MM.1S (cell line): Measurements from ENCODE around the gene ACTL6B.

Experiments used
- DNase-seq: peaks from one replicate; pipeline ENCODE4 v3.0.0-alpha.2; 2015
- H2AFZ ChIP-seq: fragments of 300-600 bp; sonication (generic); 2 replicates; pipeline ENCODE4 v1.6.0; 2016; ENCODE audit warnings: antibody characterized with exemption, low read length
- H3F3A ChIP-seq: fragments of 300-600 bp; sonication (generic); 2 replicates; pipeline ENCODE4 v1.6.1; 2016; ENCODE audit warnings: mild to moderate bottlenecking, antibody characterized with exemption, low read length, moderate library complexity, mixed read lengths; ENCODE audit not compliant: insufficient read depth
- H3K27ac ChIP-seq: fragments of 300-600 bp; sonication (generic); 2 replicates; pipeline ENCODE4 v1.5.1; 2016; ENCODE audit warnings: mild to moderate bottlenecking, low read length
- H3K27me3 ChIP-seq: fragments of 300-600 bp; sonication (generic); replicated peaks from 2 replicates; pipeline ENCODE4 v1.6.0; 2016; ENCODE audit warnings: low read length; ENCODE audit not compliant: insufficient read depth
- H3K36me3 ChIP-seq: fragments of 300-600 bp; sonication (generic); replicated peaks from 2 replicates; pipeline ENCODE4 v1.6.1; 2016; ENCODE audit warnings: mild to moderate bottlenecking, low read length, mixed read lengths; ENCODE audit not compliant: insufficient read depth
- H3K4me1 ChIP-seq: fragments of 300-600 bp; sonication (generic); 2 replicates; pipeline ENCODE4 v1.6.1; 2016; ENCODE audit warnings: low read length, mixed read lengths
- H3K4me2 ChIP-seq: fragments of 300-600 bp; sonication (generic); 2 replicates; pipeline ENCODE4 v1.6.0; 2016; ENCODE audit warnings: low read depth, low read length
- H3K4me3 ChIP-seq: fragments of 300-600 bp; sonication (generic); 2 replicates; pipeline ENCODE4 v1.5.1; 2016; ENCODE audit warnings: low read length, mixed read lengths
- H3K79me2 ChIP-seq: fragments of 300-600 bp; sonication (generic); 2 replicates; pipeline ENCODE4 v1.6.1; 2016; ENCODE audit warnings: mixed run types, low read length, mixed read lengths
- H3K9ac ChIP-seq: fragments of 300-600 bp; sonication (generic); 2 replicates; pipeline ENCODE4 v1.6.1; 2016; ENCODE audit warnings: low read length, mixed read lengths
- H3K9me2 ChIP-seq: fragments of 300-600 bp; sonication (generic); replicated peaks from 2 replicates; pipeline ENCODE4 v1.6.1; 2016; ENCODE audit warnings: mild to moderate bottlenecking, low read length, mixed read lengths; ENCODE audit not compliant: insufficient read depth
- H3K9me3 ChIP-seq: fragments of 300-600 bp; sonication (generic); replicated peaks from 2 replicates; pipeline ENCODE4 v1.6.1; 2016; ENCODE audit warnings: mild to moderate bottlenecking, low read length, mixed read lengths; ENCODE audit not compliant: insufficient read depth
- H4K20me1 ChIP-seq: fragments of 300-600 bp; sonication (generic); 2 replicates; pipeline ENCODE4 v1.6.1; 2016; ENCODE audit warnings: mild to moderate bottlenecking, low read length, moderate library complexity, mixed read lengths; ENCODE audit not compliant: insufficient read depth
- EZH2 ChIP-seq: fragments of 300-600 bp; sonication (generic); optimal IDR thresholded peaks from 2 replicates; pipeline ENCODE3; 2017; ENCODE audit warnings: low read depth, mild to moderate bottlenecking, antibody characterized with exemption, low read length, mixed read lengths
- EZH2phosphoT487 ChIP-seq: fragments of 300-600 bp; sonication (generic); IDR thresholded peaks from 2 replicates; pipeline ENCODE4 v1.6.1; 2018; ENCODE audit warnings: antibody characterized with exemption, low read length
- TF ChIP-seq, protein P1 (sequence below): fragments of 300-600 bp; sonication (generic); IDR thresholded peaks from 2 replicates; pipeline ENCODE4 v1.5.1; 2016; ENCODE audit warnings: antibody characterized with exemption, low read length, mixed read lengths

Gene ACTL6B

GRCh38 chr7:100626055-100626454 is 30.2 kb downstream of the ACTL6B start:
- Histone ChIP-seq H2AFZ (peak overlapping the region; percentile 72), H3K4me3 (peak overlapping the region; percentile 47), H3K79me2 (no peaks in the 10 kb centered on the region), H3K9me2 (no peaks in the 10 kb centered on the region), H3K36me3 (no peaks in the 10 kb centered on the region), H3F3A (no peaks in the 10 kb centered on the region), H4K20me1 (no peaks in the 10 kb centered on the region), H3K27me3 (peaks cover 80% of the 10 kb centered on the region), H3K9me3 (no peaks in the 10 kb centered on the region), H3K4me1 (no peaks in the 10 kb centered on the region), H3K27ac (no peak overlapping the region), H3K4me2 (peak overlapping the region; percentile 86; the same call in 1 of the 2 replicates), H3K9ac (no peak overlapping the region)
- TF ChIP-seq, protein P1, sequence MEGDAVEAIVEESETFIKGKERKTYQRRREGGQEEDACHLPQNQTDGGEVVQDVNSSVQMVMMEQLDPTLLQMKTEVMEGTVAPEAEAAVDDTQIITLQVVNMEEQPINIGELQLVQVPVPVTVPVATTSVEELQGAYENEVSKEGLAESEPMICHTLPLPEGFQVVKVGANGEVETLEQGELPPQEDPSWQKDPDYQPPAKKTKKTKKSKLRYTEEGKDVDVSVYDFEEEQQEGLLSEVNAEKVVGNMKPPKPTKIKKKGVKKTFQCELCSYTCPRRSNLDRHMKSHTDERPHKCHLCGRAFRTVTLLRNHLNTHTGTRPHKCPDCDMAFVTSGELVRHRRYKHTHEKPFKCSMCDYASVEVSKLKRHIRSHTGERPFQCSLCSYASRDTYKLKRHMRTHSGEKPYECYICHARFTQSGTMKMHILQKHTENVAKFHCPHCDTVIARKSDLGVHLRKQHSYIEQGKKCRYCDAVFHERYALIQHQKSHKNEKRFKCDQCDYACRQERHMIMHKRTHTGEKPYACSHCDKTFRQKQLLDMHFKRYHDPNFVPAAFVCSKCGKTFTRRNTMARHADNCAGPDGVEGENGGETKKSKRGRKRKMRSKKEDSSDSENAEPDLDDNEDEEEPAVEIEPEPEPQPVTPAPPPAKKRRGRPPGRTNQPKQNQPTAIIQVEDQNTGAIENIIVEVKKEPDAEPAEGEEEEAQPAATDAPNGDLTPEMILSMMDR: no peak
- TF ChIP-seq EZH2phosphoT487: no peak
- DNase-seq: no peak

- H3K9ac ChIP-seq: no peak overlapping the region
- H3K27ac ChIP-seq: no peak overlapping the region
- H3K4me3 ChIP-seq: no peak overlapping the region
- H3K27me3 ChIP-seq: peaks cover 83% of the 10 kb centered on the region
- no peak overlapping the region for H3K4me2 ChIP-seq
- TF ChIP-seq EZH2 (no peak), EZH2phosphoT487 (no peak)
- DNase-seq: no peak
- H2AFZ ChIP-seq: no peak overlapping the region
- no peaks in the 10 kb centered on the region for H3F3A ChIP-seq
- no peaks in the 10 kb centered on the region for H3K79me2 ChIP-seq
- no peaks in the 10 kb centered on the region for H3K36me3 ChIP-seq
- H4K20me1 ChIP-seq: no peaks in the 10 kb centered on the region
- H3K9me3 ChIP-seq: no peaks in the 10 kb centered on the region
- no peaks in the 10 kb centered on the region for H3K4me1 ChIP-seq
- no peaks in the 10 kb centered on the region for H3K9me2 ChIP-seq
Observed at GRCh38 chr7:100623951-100624824, 32.1 kb downstream of the ACTL6B start.

DNA sequence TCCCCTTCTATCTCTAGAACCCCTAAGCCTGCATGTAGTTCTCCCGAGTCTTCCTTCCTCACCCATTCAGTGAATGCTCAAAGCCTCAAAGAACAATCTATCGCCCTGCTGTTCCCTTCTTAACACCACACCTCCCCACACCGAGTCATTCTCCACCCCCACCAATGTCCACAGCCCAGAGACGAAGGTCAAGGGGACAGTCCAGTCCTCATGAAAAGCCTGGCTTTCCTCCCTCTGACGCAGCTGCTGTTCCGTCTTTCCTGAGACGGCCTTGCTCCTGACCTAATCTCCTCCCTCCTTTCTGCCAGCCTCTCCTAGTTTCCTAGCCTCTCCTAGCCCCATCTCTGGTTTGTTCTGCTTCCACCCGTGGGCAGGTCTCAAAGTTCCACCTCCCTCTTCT is 34.7 kb downstream of the ACTL6B start:
- no peak overlapping the region for H3K9ac ChIP-seq

More for the DNA sequence above, 34.7 kb downstream of the ACTL6B start:
- no peaks in the 10 kb centered on the region for H3K4me1 ChIP-seq
- no peak overlapping the region for H2AFZ ChIP-seq
- H3K4me2 ChIP-seq: no peak overlapping the region
- no peak overlapping the region for H3K27ac ChIP-seq
- no peaks in the 10 kb centered on the region for H4K20me1 ChIP-seq
- no peak overlapping the region for H3K4me3 ChIP-seq
- TF ChIP-seq, protein P1: no peak
- TF ChIP-seq EZH2: no peak
- TF ChIP-seq EZH2phosphoT487: no peak
- no peak for DNase-seq
- H3F3A ChIP-seq: no peaks in the 10 kb centered on the region
- no peaks in the 10 kb centered on the region for H3K9me2 ChIP-seq
- no peaks in the 10 kb centered on the region for H3K36me3 ChIP-seq
- peaks cover 92% of the 10 kb centered on the region for H3K27me3 ChIP-seq
- H3K9me3 ChIP-seq: no peaks in the 10 kb centered on the region
- H3K79me2 ChIP-seq: no peaks in the 10 kb centered on the region
